GM12878 (cell line): ENCODE results near the gene GPER1. TPM values are rescaled to one million over a fixed set of nuclear protein-coding genes. Genes with fewer than 3 reads are reported as not detected.
"Not testable (repeated sequence)": the region's sequence is repeated elsewhere in the genome, so short reads cannot be mapped to it uniquely, and the experiment has no call there.

ENCODE experiments used
- ATAC-seq: fragments of 200-7000 bp; cut with Tn5 transposase; 3 replicates; pipeline ENCODE4 v1.9.1; 2020; ENCODE audit warnings: mild to moderate bottlenecking, moderate library complexity
- BruUV-seq: library from RNA; stranded (reverse); fragments of 400-500 nt; replicated peaks from 2 replicates; lab custom pipeline; 2021; lab: Mats Ljungman, UMichigan
- CTCF ChIA-PET: fragments of 300-600 bp; sonication (Branson Sonifier 250); formaldehyde crosslinking; extraction: SDS; loops from one replicate; lab custom pipeline; 2021; ENCODE audit warnings: inconsistent platforms; lab: Yijun Ruan, JAX
- POLR2A ChIA-PET: fragments of 350-600 bp; formaldehyde crosslinking; extraction: SDS; loops from one replicate; lab custom pipeline; 2021; ENCODE audit warnings: inconsistent platforms; lab: Charles Lee
- RAD21 ChIA-PET: fragments of 300-600 bp; sonication (Branson Sonifier 250); formaldehyde crosslinking; loops from one replicate; lab custom pipeline; 2023; ENCODE audit warnings: antibody characterized with exemption; ENCODE audit not compliant: unreplicated experiment; lab: Charles Lee
- SMC1A ChIA-PET: fragments of 300-600 bp; sonication (Branson Sonifier 250); formaldehyde crosslinking; loops from one replicate; lab custom pipeline; 2023; ENCODE audit not compliant: unreplicated experiment, uncharacterized antibody; lab: Charles Lee
- DNase-seq: peaks from one replicate; pipeline ENCODE4 v3.0.0-alpha.2; 2011; ENCODE audit warnings: low read depth, low spot score
- FAIRE-seq: peaks from 3 replicates; lab custom pipeline; 2011; peaks lifted over from hg19 to GRCh38; lab: Jason Lieb, UNC
- H2AFZ ChIP-seq: 2 replicates; pipeline ENCODE4 v1.6.0; 2011; ENCODE audit warnings: low read depth, low read length, control low read depth; ENCODE audit not compliant: control insufficient read depth
- H3K27ac ChIP-seq: 2 replicates; pipeline ENCODE4 v1.5.1; 2011; ENCODE audit warnings: control low read depth; ENCODE audit not compliant: control insufficient read depth, insufficient read depth
- H3K27me3 ChIP-seq, 2 experiments: replicated peaks in 1 of 2; 2 replicates each; pipeline versions ENCODE4 v1.6.0 to v1.6.1; 2011; ENCODE audit warnings: low read length in 1 of 2; ENCODE audit not compliant: control insufficient read depth in 2 of 2, insufficient read depth in 2 of 2
- H3K36me3 ChIP-seq, 2 experiments: 2 replicates each; pipeline ENCODE4 v1.5.1; 2011; ENCODE audit warnings: low read length in 1 of 2; ENCODE audit not compliant: control insufficient read depth in 2 of 2, insufficient read depth in 2 of 2
- H3K4me1 ChIP-seq: 2 replicates; pipeline ENCODE4 v1.6.1; 2011; ENCODE audit warnings: mild to moderate bottlenecking, low read length, moderate library complexity, mixed read lengths; ENCODE audit not compliant: control insufficient read depth, insufficient read depth
- H3K4me2 ChIP-seq: 2 replicates; pipeline ENCODE4 v1.6.0; 2011; ENCODE audit warnings: control low read depth; ENCODE audit not compliant: control insufficient read depth, insufficient read depth
- H3K4me3 ChIP-seq: fragments of 200-600 bp; sonication (generic); 2 replicates; pipeline ENCODE4 v1.5.1; 2016
- H3K79me2 ChIP-seq: 2 replicates; pipeline ENCODE4 v1.6.0; 2011; ENCODE audit warnings: low read length; ENCODE audit not compliant: control insufficient read depth, insufficient read depth
- H3K9ac ChIP-seq: 2 replicates; pipeline ENCODE4 v1.8.0; 2011; ENCODE audit warnings: low read length, control low read depth, mixed read lengths; ENCODE audit not compliant: control insufficient read depth, insufficient read depth
- H3K9me3 ChIP-seq: replicated peaks from 3 replicates; pipeline ENCODE4 v1.5.1; 2011; ENCODE audit warnings: mild to moderate bottlenecking, low read length; ENCODE audit not compliant: control insufficient read depth, insufficient read depth
- H4K20me1 ChIP-seq: 2 replicates; pipeline ENCODE4 v1.6.0; 2011; ENCODE audit not compliant: control insufficient read depth, insufficient read depth
- NFYA ChIP-seq: IDR thresholded peaks from 2 replicates; pipeline ENCODE4 v1.6.1; 2011; ENCODE audit warnings: low read depth, mild to moderate bottlenecking, low read length, improper control_type of control experiment, borderline replicate concordance
- ZNF384 ChIP-seq: IDR thresholded peaks from 2 replicates; pipeline ENCODE4 v1.6.1; 2012; ENCODE audit warnings: low read depth, mild to moderate bottlenecking, low read length, improper control_type of control experiment, borderline replicate concordance
- WGBS: methylation state at CpG from one replicate; pipeline ENCODE4 v1.1.6; 2016; ENCODE audit warnings: low lambda C conversion rate; ENCODE audit not compliant: insufficient replicate concordance, insufficient coverage; ENCODE audit errors: missing lambda C conversion rate; 5-methylcytosine and 5-hydroxymethylcytosine counted together
- in situ Hi-C: fragments of 300-500 bp; cut with MboI; formaldehyde crosslinking; loops from 9 replicates; pipeline ENCODE4 v1.14.3; 2018; ENCODE audit warnings: mixed read lengths
- intact Hi-C: fragments of 100-400 bp; cut with micrococcal nuclease; formaldehyde crosslinking; loops from one replicate; pipeline ENCODE4 v1.14.2; 2022; ENCODE audit not compliant: unreplicated experiment
- polyA plus RNA-seq, 11 experiments: library from polyadenylated mRNA; depleted of rRNA in 4 of 11; unstranded in 6 of 11; stranded (reverse) in 5 of 11; fragments of >200 nt; fragmentation: Nextera tagmentation in 4 of 11; fragmentation: Illumina TruSeq in 1 of 11; extraction: Ambion mirVana in 4 of 11; extraction: Trizol in 1 of 11; gene quantifications; 1 replicate in 1 of 11; 2 replicates in 10 of 11; pipeline versions ENCODE4 v1.2.1 to v1.2.3, GENCODE V29; 2011 to 2016; ENCODE audit warnings: inconsistent platforms in 2 of 11, missing spikeins in 2 of 11, low read depth in 1 of 11
- total RNA-seq, 4 experiments: library from RNA; depleted of rRNA in 3 of 4; stranded (reverse); fragments of >200 nt in 3 of 4; fragmentation: Illumina TruSeq in 1 of 4; extraction: Trizol in 1 of 4; gene quantifications; 2 replicates each; pipeline versions ENCODE4 v1.2.1 to v1.2.3, GENCODE V29; 2013 to 2021

Gene GPER1
- total and polyA plus RNA-seq, 10 of the 15 experiments (the other 5 are each of a cell fraction or from before 2014, with no cell fraction given) = 0.03 to 6.5 (median 2.6) TPM

GRCh38 chr7:1142051-1142635, 54.2 kb downstream of the GPER1 start:
- ChIA-PET RAD21 (interaction anchor here (0.7 to 3.8 kb wide), 7 partner anchors 10 to 149 kb away, joined by 3 to 22 read pairs (median 7); no protein-coding TSS in a partner anchor), POLR2A (interaction anchor here (0.6 to 1.8 kb wide), 6 partner anchors 16 to 56 kb away, joined by 3 to 8 read pairs (median 4); no protein-coding TSS in a partner anchor), SMC1A (interaction anchor here (1.0 to 3.0 kb wide), 8 partner anchors 35 to 149 kb away, joined by 3 to 13 read pairs (median 4); no protein-coding TSS in a partner anchor), CTCF (interaction anchor here (1.0 to 4.1 kb wide), 10 partner anchors 9 to 149 kb away, joined by 3 to 39 read pairs (median 4); no protein-coding TSS in a partner anchor)
- Histone ChIP-seq H2AFZ (no peak overlapping the region), H3K27me3 (no peaks in the 10 kb centered on the region), H3K27ac (no peak overlapping the region), H3K9ac (no peak overlapping the region), H3K4me3 (no peak overlapping the region), H3K9me3 (no peaks in the 10 kb centered on the region), H3K79me2 (peaks cover 6% of the 10 kb centered on the region), H3K4me1 (no peaks in the 10 kb centered on the region; the same call in 1 of the 2 replicates), H3K4me2 (no peak overlapping the region), H4K20me1 (no peaks in the 10 kb centered on the region), H3K36me3 (no peaks in the 10 kb centered on the region)
- BruUV-seq = no TSS peak
- DNase-seq (no peak), FAIRE-seq (no peak), ATAC-seq (no peak)
- TF ChIP-seq ZNF384 = 0 out of 2 replicates have a peak, but pooled peaks have one; percentile 18
- TF ChIP-seq NFYA = no peak
- intact Hi-C loops = no loop called here
- in situ Hi-C loops = no loop called here
- WGBS = 86% methylated on average over 14 of the region's 14 CpGs

- H3K36me3 ChIP-seq, BruUV-seq, H3K4me2 ChIP-seq, DNase-seq, FAIRE-seq, intact Hi-C loops, H3K9ac ChIP-seq, H3K4me3 ChIP-seq, H3K9me3 ChIP-seq, H3K79me2 ChIP-seq, H2AFZ ChIP-seq, ATAC-seq, H4K20me1 ChIP-seq, H3K4me1 ChIP-seq, in situ Hi-C loops, H3K27me3 ChIP-seq, H3K27ac ChIP-seq: not testable (repeated sequence)
- CTCF ChIA-PET = interaction anchor here (0.8 to 4.1 kb wide), 14 partner anchors 8 to 150 kb away, joined by 3 to 39 read pairs (median 4); no protein-coding TSS in a partner anchor
- POLR2A ChIA-PET = interaction anchor here (0.8 to 1.8 kb wide), 7 partner anchors 15 to 150 kb away, joined by 3 to 8 read pairs (median 4); partner anchors contain the start of gene ZFAND2A
- 90% methylated on average over 5 of the region's 5 CpGs for WGBS
- SMC1A ChIA-PET = interaction anchor here (1.0 to 3.0 kb wide), 9 partner anchors 15 to 117 kb away, joined by 3 to 13 read pairs (median 3); partner anchors contain the start of gene GPER1
- RAD21 ChIA-PET = interaction anchor here (0.7 to 3.8 kb wide), 6 partner anchors 9 to 150 kb away, joined by 3 to 22 read pairs (median 8); no protein-coding TSS in a partner anchor
These were observed 55.1 kb downstream of the GPER1 start for GRCh38 chr7:1143031-1143430.

Other genes starting within 250 kb of the GPER1 start
- 42.9 and 53.6 TPM in 2 replicates for gene GET4, start 211.6 kb upstream of the GPER1 start, total RNA-seq (2014; rRNA removed)
- 12.0 and 16.1 TPM in 2 replicates for gene GET4, start 211.6 kb upstream of the GPER1 start, total RNA-seq (2014; rRNA removed; fragmentation: Illumina TruSeq; extraction: Trizol)
- 40.7 and 42.1 TPM in 2 replicates for gene GET4, start 211.6 kb upstream of the GPER1 start, total RNA-seq (2021)
- 17.6 and 25.9 TPM in 2 replicates for gene GET4, start 211.6 kb upstream of the GPER1 start, polyA plus RNA-seq (2011; rRNA removed)
- 4.4 and 14.0 TPM in 2 replicates for gene GET4, start 211.6 kb upstream of the GPER1 start, polyA plus RNA-seq (2014; fragmentation: Illumina TruSeq; extraction: Trizol)
- gene GET4, start 211.6 kb upstream of the GPER1 start, polyA plus RNA-seq (2014; fragmentation: Nextera tagmentation; extraction: Ambion mirVana) = 1 to 10 TPM in 1 of 2 experiments, under 1 TPM in 1; 0.66 to 2.3 TPM
- gene GET4, start 211.6 kb upstream of the GPER1 start, polyA plus RNA-seq (2014; rRNA removed) = 69.0 and 76.0 TPM in 2 replicates
- 10 to 100 TPM; 68.9 to 73.8 TPM for gene GET4, start 211.6 kb upstream of the GPER1 start, polyA plus RNA-seq (2016; fragmentation: Nextera tagmentation; extraction: Ambion mirVana)
- 34.0 and 44.2 TPM in 2 replicates for gene ADAP1, start 133.4 kb upstream of the GPER1 start, total RNA-seq (2014; rRNA removed)
- 15.8 and 17.9 TPM in 2 replicates for gene ADAP1, start 133.4 kb upstream of the GPER1 start, total RNA-seq (2014; rRNA removed; fragmentation: Illumina TruSeq; extraction: Trizol)
- 38.7 and 42.3 TPM in 2 replicates for gene ADAP1, start 133.4 kb upstream of the GPER1 start, total RNA-seq (2021)
- 16.6 and 22.5 TPM in 2 replicates for gene ADAP1, start 133.4 kb upstream of the GPER1 start, polyA plus RNA-seq (2011; rRNA removed)
- 8.0 and 22.0 TPM in 2 replicates for gene ADAP1, start 133.4 kb upstream of the GPER1 start, polyA plus RNA-seq (2014; fragmentation: Illumina TruSeq; extraction: Trizol)
- under 1 TPM in 1 of 2 experiments, not detected in 1; 0.22 TPM for gene ADAP1, start 133.4 kb upstream of the GPER1 start, polyA plus RNA-seq (2014; fragmentation: Nextera tagmentation; extraction: Ambion mirVana)
- 28.9 and 35.5 TPM in 2 replicates for gene ADAP1, start 133.4 kb upstream of the GPER1 start, polyA plus RNA-seq (2014; rRNA removed)
- gene ADAP1, start 133.4 kb upstream of the GPER1 start, polyA plus RNA-seq (2016; fragmentation: Nextera tagmentation; extraction: Ambion mirVana) = 10 to 100 TPM in 1 of 2 experiments, 1 to 10 TPM in 1; 6.7 to 12.7 TPM
- 10.2 and 12.5 TPM in 2 replicates for gene COX19, start 112.6 kb upstream of the GPER1 start, total RNA-seq (2014; rRNA removed)
- gene COX19, start 112.6 kb upstream of the GPER1 start, total RNA-seq (2014; rRNA removed; fragmentation: Illumina TruSeq; extraction: Trizol) = 9.5 and 11.4 TPM in 2 replicates
- 8.6 and 9.0 TPM in 2 replicates for gene COX19, start 112.6 kb upstream of the GPER1 start, total RNA-seq (2021)
- 15.9 and 17.0 TPM in 2 replicates for gene COX19, start 112.6 kb upstream of the GPER1 start, polyA plus RNA-seq (2011; rRNA removed)
- 7.0 and 12.4 TPM in 2 replicates for gene COX19, start 112.6 kb upstream of the GPER1 start, polyA plus RNA-seq (2014; fragmentation: Illumina TruSeq; extraction: Trizol)
- gene COX19, start 112.6 kb upstream of the GPER1 start, polyA plus RNA-seq (2014; fragmentation: Nextera tagmentation; extraction: Ambion mirVana) = 1 to 10 TPM; 3.7 to 6.6 TPM
- 8.9 and 10.2 TPM in 2 replicates for gene COX19, start 112.6 kb upstream of the GPER1 start, polyA plus RNA-seq (2014; rRNA removed)
- 10 to 100 TPM; 15.0 to 17.9 TPM for gene COX19, start 112.6 kb upstream of the GPER1 start, polyA plus RNA-seq (2016; fragmentation: Nextera tagmentation; extraction: Ambion mirVana)
- gene CYP2W1, start 104.9 kb upstream of the GPER1 start, total RNA-seq (2014; rRNA removed) = not detected in 2 replicates
- not detected in 2 replicates for gene CYP2W1, start 104.9 kb upstream of the GPER1 start, total RNA-seq (2014; rRNA removed; fragmentation: Illumina TruSeq; extraction: Trizol)
- gene CYP2W1, start 104.9 kb upstream of the GPER1 start, total RNA-seq (2021) = not detected in 2 replicates
- not detected in 2 replicates for gene CYP2W1, start 104.9 kb upstream of the GPER1 start, polyA plus RNA-seq (2011; rRNA removed)
- gene CYP2W1, start 104.9 kb upstream of the GPER1 start, polyA plus RNA-seq (2014; fragmentation: Illumina TruSeq; extraction: Trizol) = not detected in 2 replicates
- gene CYP2W1, start 104.9 kb upstream of the GPER1 start, polyA plus RNA-seq (2014; fragmentation: Nextera tagmentation; extraction: Ambion mirVana) = not detected
- gene CYP2W1, start 104.9 kb upstream of the GPER1 start, polyA plus RNA-seq (2014; rRNA removed) = not detected in 2 replicates
- not detected for gene CYP2W1, start 104.9 kb upstream of the GPER1 start, polyA plus RNA-seq (2016; fragmentation: Nextera tagmentation; extraction: Ambion mirVana)
- 0.65 and 0.68 TPM in 2 replicates for gene GPR146, start 43.6 kb upstream of the GPER1 start, total RNA-seq (2014; rRNA removed)
- gene GPR146, start 43.6 kb upstream of the GPER1 start, total RNA-seq (2014; rRNA removed; fragmentation: Illumina TruSeq; extraction: Trizol) = 0.36 and 0.92 TPM in 2 replicates
- gene GPR146, start 43.6 kb upstream of the GPER1 start, total RNA-seq (2021) = 0.51 and 1.1 TPM in 2 replicates
- gene GPR146, start 43.6 kb upstream of the GPER1 start, polyA plus RNA-seq (2011; rRNA removed) = 9.0 and 12.0 TPM in 2 replicates
- gene GPR146, start 43.6 kb upstream of the GPER1 start, polyA plus RNA-seq (2014; fragmentation: Illumina TruSeq; extraction: Trizol) = 0.19 TPM in 1 of 2 replicates, not detected in the other
- not detected for gene GPR146, start 43.6 kb upstream of the GPER1 start, polyA plus RNA-seq (2014; fragmentation: Nextera tagmentation; extraction: Ambion mirVana)
- gene GPR146, start 43.6 kb upstream of the GPER1 start, polyA plus RNA-seq (2014; rRNA removed) = 0.50 and 0.80 TPM in 2 replicates
- 1 to 10 TPM in 1 of 2 experiments, under 1 TPM in 1; 0.56 to 1.0 TPM for gene GPR146, start 43.6 kb upstream of the GPER1 start, polyA plus RNA-seq (2016; fragmentation: Nextera tagmentation; extraction: Ambion mirVana)
- 15.4 and 19.4 TPM in 2 replicates for gene ZFAND2A, start 72.1 kb downstream of the GPER1 start, total RNA-seq (2014; rRNA removed)
- gene ZFAND2A, start 72.1 kb downstream of the GPER1 start, total RNA-seq (2014; rRNA removed; fragmentation: Illumina TruSeq; extraction: Trizol) = 16.0 and 17.6 TPM in 2 replicates
- gene ZFAND2A, start 72.1 kb downstream of the GPER1 start, total RNA-seq (2021) = 14.8 and 16.7 TPM in 2 replicates
- 30.8 and 32.5 TPM in 2 replicates for gene ZFAND2A, start 72.1 kb downstream of the GPER1 start, polyA plus RNA-seq (2011; rRNA removed)
- gene ZFAND2A, start 72.1 kb downstream of the GPER1 start, polyA plus RNA-seq (2014; fragmentation: Illumina TruSeq; extraction: Trizol) = 14.1 and 17.2 TPM in 2 replicates
- 10 to 100 TPM; 34.9 to 39.9 TPM for gene ZFAND2A, start 72.1 kb downstream of the GPER1 start, polyA plus RNA-seq (2014; fragmentation: Nextera tagmentation; extraction: Ambion mirVana)
- gene ZFAND2A, start 72.1 kb downstream of the GPER1 start, polyA plus RNA-seq (2014; rRNA removed) = 19.8 and 23.1 TPM in 2 replicates
- gene ZFAND2A, start 72.1 kb downstream of the GPER1 start, polyA plus RNA-seq (2016; fragmentation: Nextera tagmentation; extraction: Ambion mirVana) = 10 to 100 TPM; 21.7 to 23.1 TPM
- not detected in 2 replicates for gene UNCX, start 144.8 kb downstream of the GPER1 start, total RNA-seq (2014; rRNA removed)
- not detected in 2 replicates for gene UNCX, start 144.8 kb downstream of the GPER1 start, total RNA-seq (2014; rRNA removed; fragmentation: Illumina TruSeq; extraction: Trizol)
- gene UNCX, start 144.8 kb downstream of the GPER1 start, total RNA-seq (2021) = not detected in 2 replicates
- not detected in 2 replicates for gene UNCX, start 144.8 kb downstream of the GPER1 start, polyA plus RNA-seq (2011; rRNA removed)
- gene UNCX, start 144.8 kb downstream of the GPER1 start, polyA plus RNA-seq (2014; fragmentation: Illumina TruSeq; extraction: Trizol) = not detected in 2 replicates
- gene UNCX, start 144.8 kb downstream of the GPER1 start, polyA plus RNA-seq (2014; fragmentation: Nextera tagmentation; extraction: Ambion mirVana) = not detected
- gene UNCX, start 144.8 kb downstream of the GPER1 start, polyA plus RNA-seq (2014; rRNA removed) = not detected in 2 replicates
- not detected for gene UNCX, start 144.8 kb downstream of the GPER1 start, polyA plus RNA-seq (2016; fragmentation: Nextera tagmentation; extraction: Ambion mirVana)